HG03025 (cell line): ENCODE data around the gene MAPK10.

Experiments
- ATAC-seq: cut with Tn5 transposase; IDR thresholded peaks from one replicate; pipeline ENCODE4 v1.9.1; 2021; ENCODE audit warnings: mild to moderate bottlenecking, moderate library complexity; ENCODE audit not compliant: unreplicated experiment, low FRiP score

MAPK10 gene

GRCh38 chr4:86359944-86360478 lies at the start of gene MAPK10:
Gene MAPK10, minus strand, starts transcription at chr4:86360053.
- ATAC-seq = peak; percentile 95

GRCh38 chr4:86403575-86403974 lies 43.7 kb upstream of the MAPK10 start:
- no peak for ATAC-seq

- ATAC-seq = no peak
Observed at GRCh38 chr4:86401826-86402225, 42.0 kb upstream of the MAPK10 start.

GRCh38 chr4:86400216-86400615 lies 40.4 kb upstream of the MAPK10 start:
- ATAC-seq = no peak

- ATAC-seq = peak; percentile 61
Observed at GRCh38 chr4:86398187-86398586, 38.3 kb upstream of the MAPK10 start.

GRCh38 chr4:86393749-86394148 lies 33.9 kb upstream of the MAPK10 start:
- no peak for ATAC-seq

GRCh38 chr4:86389664-86390063 lies 29.8 kb upstream of the MAPK10 start:
- no peak for ATAC-seq

GRCh38 chr4:86388252-86388651 lies 28.4 kb upstream of the MAPK10 start:
- no peak for ATAC-seq

- ATAC-seq = no peak
Observed at GRCh38 chr4:86386817-86387415, 27.1 kb upstream of the MAPK10 start.

GRCh38 chr4:86386201-86386600 lies 26.3 kb upstream of the MAPK10 start:
- ATAC-seq = no peak

- no peak for ATAC-seq
Observed at GRCh38 chr4:86381431-86381830, 21.6 kb upstream of the MAPK10 start.

GRCh38 chr4:86380181-86380724 lies 20.4 kb upstream of the MAPK10 start:
- ATAC-seq = no peak

- ATAC-seq = no peak
Observed at GRCh38 chr4:86376850-86377249, 17.0 kb upstream of the MAPK10 start.

- no peak for ATAC-seq
Observed at GRCh38 chr4:86368433-86368832, 8.6 kb upstream of the MAPK10 start.

GRCh38 chr4:86367577-86367976 lies 7.7 kb upstream of the MAPK10 start:
- ATAC-seq = no peak

- no peak for ATAC-seq
Observed at GRCh38 chr4:86366920-86367319, 7.1 kb upstream of the MAPK10 start.

GRCh38 chr4:86362510-86362909 lies 2.7 kb upstream of the MAPK10 start:
- no peak for ATAC-seq

GRCh38 chr4:86358257-86358656 lies 1.6 kb downstream of the MAPK10 start:
- no peak for ATAC-seq

- ATAC-seq = no peak
Observed at GRCh38 chr4:86357608-86358007, 2.2 kb downstream of the MAPK10 start.

GRCh38 chr4:86356425-86357210 lies 3.2 kb downstream of the MAPK10 start:
- ATAC-seq = no peak

GRCh38 chr4:86354390-86354789 lies 5.5 kb downstream of the MAPK10 start:
- ATAC-seq = no peak

- no peak for ATAC-seq
Observed at GRCh38 chr4:86346320-86346719, 13.5 kb downstream of the MAPK10 start.
